ENCODE data around the gene BICRAL. TPM values are rescaled to one million over a fixed set of nuclear protein-coding genes. Genes with fewer than 3 reads are reported as not detected.

BICRAL gene
- total and polyA plus RNA-seq, 9 of the 15 experiments (the other 6 are each of a cell fraction or from before 2014, with no cell fraction given): 1.2 to 11.9 (median 5.6) TPM

DNA sequence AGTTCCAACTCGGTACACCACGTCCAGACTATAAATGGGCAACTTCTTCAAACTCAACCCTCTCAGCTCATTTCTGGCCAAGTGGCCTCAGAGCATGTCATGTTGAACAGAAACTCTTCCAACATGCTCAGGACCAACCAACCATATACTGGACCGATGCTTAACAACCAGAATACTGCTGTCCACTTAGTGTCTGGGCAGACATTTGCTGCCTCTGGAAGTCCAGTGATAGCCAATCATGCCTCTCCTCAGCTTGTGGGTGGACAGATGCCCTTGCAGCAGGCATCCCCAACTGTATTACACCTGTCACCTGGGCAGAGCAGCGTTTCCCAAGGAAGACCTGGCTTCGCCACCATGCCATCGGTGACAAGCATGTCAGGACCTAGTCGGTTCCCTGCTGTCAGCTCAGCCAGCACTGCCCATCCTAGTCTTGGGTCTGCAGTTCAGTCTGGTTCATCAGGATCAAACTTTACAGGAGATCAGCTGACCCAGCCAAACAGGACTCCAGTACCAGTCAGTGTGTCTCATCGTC, 47.8 kb downstream of the BICRAL start:
- H3K36me3 ChIP-seq (ENCODE audit: control insufficient read depth, insufficient read depth, low read length): peaks cover 27% of the 10 kb centered on the region; the same call in 2 of the 3 replicates
- in situ Hi-C loops (cut with MboI) (no loop called here), intact Hi-C loops (cut with micrococcal nuclease) (no loop called here)
- no peaks in the 10 kb centered on the region for H4K20me1 ChIP-seq (replicated peaks; ENCODE audit: control insufficient read depth, insufficient read depth, low read length)
- FAIRE-seq (no peak), ATAC-seq (no peak), DNase-seq (ENCODE audit: extremely low read depth in 1 of 4, low spot score in 3 of 4) (no peak)
- CTCF ChIA-PET (ENCODE audit: low intra/inter-chr PET ratio): no interaction called here
- no peaks in the 10 kb centered on the region for H3K9me1 ChIP-seq (ENCODE audit: control insufficient read depth, insufficient read depth, low read length)
- no peak overlapping the region for H3K4me3 ChIP-seq
- BruUV-seq (replicated peaks): no TSS peak
- H3K27me3 ChIP-seq (ENCODE audit: control insufficient read depth in 2 of 2, insufficient read depth in 2 of 2, low read length in 2 of 2): no peaks in the 10 kb centered on the region
- no peak overlapping the region for H2AFZ ChIP-seq (ENCODE audit: low read depth, low read length)
- H3K79me2 ChIP-seq (ENCODE audit: control insufficient read depth, insufficient read depth, low read length): no peaks in the 10 kb centered on the region
- H3K4me1 ChIP-seq (replicated peaks in 1 of 2; ENCODE audit: control insufficient read depth in 2 of 2, insufficient read depth in 2 of 2, low read length in 2 of 2): no peaks in the 10 kb centered on the region
- WGBS (ENCODE audit: insufficient coverage, low coverage, missing lambda C conversion rate): 86% methylated on average over 8 of the region's 8 CpGs
- no peaks in the 10 kb centered on the region for H3K9me3 ChIP-seq (replicated peaks; ENCODE audit: control insufficient read depth, insufficient read depth, low read depth, low read length)
- no peak overlapping the region for H3K27ac ChIP-seq (ENCODE audit: extremely low read depth, low read depth, low read length)
- POLR2A ChIA-PET: interaction anchor here (0.6 to 1.2 kb wide), 3 partner anchors 23 to 45 kb away, joined by 3 to 4 read pairs (median 3); no protein-coding TSS in a partner anchor
- no peak overlapping the region for H3K4me2 ChIP-seq (ENCODE audit: insufficient read depth, low read length)
- peak overlapping the region in 1 of 2 experiments; percentile 75; a peak in 1 of 4 replicates for H3K9ac ChIP-seq (ENCODE audit: insufficient read depth in 1 of 2, low read depth in 2 of 2, low read length in 2 of 2)
- TF ChIP-seq PHF8 (IDR thresholded peaks at IDR 0.05; ENCODE audit: borderline replicate concordance, low read length): no peak
- TF ChIP-seq NCOA1 (IDR thresholded peaks at IDR 0.05; ENCODE audit: low read depth): no peak
- TF ChIP-seq NCOR1 (IDR thresholded peaks at IDR 0.05): no peak
- TF ChIP-seq, protein P1, sequence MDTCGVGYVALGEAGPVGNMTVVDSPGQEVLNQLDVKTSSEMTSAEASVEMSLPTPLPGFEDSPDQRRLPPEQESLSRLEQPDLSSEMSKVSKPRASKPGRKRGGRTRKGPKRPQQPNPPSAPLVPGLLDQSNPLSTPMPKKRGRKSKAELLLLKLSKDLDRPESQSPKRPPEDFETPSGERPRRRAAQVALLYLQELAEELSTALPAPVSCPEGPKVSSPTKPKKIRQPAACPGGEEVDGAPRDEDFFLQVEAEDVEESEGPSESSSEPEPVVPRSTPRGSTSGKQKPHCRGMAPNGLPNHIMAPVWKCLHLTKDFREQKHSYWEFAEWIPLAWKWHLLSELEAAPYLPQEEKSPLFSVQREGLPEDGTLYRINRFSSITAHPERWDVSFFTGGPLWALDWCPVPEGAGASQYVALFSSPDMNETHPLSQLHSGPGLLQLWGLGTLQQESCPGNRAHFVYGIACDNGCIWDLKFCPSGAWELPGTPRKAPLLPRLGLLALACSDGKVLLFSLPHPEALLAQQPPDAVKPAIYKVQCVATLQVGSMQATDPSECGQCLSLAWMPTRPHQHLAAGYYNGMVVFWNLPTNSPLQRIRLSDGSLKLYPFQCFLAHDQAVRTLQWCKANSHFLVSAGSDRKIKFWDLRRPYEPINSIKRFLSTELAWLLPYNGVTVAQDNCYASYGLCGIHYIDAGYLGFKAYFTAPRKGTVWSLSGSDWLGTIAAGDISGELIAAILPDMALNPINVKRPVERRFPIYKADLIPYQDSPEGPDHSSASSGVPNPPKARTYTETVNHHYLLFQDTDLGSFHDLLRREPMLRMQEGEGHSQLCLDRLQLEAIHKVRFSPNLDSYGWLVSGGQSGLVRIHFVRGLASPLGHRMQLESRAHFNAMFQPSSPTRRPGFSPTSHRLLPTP (IDR thresholded peaks at IDR 0.05; ENCODE audit: borderline replicate concordance, extremely low read depth, insufficient read length): no peak
- no peak for TF ChIP-seq HNRNPLL (IDR thresholded peaks at IDR 0.05; ENCODE audit: low read depth, low read length, poor library complexity, severe bottlenecking)
- no peak for TF ChIP-seq ZNF324 (CRISPR knock-in tag; IDR thresholded peaks at IDR 0.05)
- TF ChIP-seq, protein P2, sequence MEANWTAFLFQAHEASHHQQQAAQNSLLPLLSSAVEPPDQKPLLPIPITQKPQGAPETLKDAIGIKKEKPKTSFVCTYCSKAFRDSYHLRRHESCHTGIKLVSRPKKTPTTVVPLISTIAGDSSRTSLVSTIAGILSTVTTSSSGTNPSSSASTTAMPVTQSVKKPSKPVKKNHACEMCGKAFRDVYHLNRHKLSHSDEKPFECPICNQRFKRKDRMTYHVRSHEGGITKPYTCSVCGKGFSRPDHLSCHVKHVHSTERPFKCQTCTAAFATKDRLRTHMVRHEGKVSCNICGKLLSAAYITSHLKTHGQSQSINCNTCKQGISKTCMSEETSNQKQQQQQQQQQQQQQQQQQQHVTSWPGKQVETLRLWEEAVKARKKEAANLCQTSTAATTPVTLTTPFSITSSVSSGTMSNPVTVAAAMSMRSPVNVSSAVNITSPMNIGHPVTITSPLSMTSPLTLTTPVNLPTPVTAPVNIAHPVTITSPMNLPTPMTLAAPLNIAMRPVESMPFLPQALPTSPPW (CRISPR knock-in tag; IDR thresholded peaks at IDR 0.05): no peak
- TF ChIP-seq, protein P3, sequence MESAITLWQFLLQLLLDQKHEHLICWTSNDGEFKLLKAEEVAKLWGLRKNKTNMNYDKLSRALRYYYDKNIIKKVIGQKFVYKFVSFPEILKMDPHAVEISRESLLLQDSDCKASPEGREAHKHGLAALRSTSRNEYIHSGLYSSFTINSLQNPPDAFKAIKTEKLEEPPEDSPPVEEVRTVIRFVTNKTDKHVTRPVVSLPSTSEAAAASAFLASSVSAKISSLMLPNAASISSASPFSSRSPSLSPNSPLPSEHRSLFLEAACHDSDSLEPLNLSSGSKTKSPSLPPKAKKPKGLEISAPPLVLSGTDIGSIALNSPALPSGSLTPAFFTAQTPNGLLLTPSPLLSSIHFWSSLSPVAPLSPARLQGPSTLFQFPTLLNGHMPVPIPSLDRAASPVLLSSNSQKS (CRISPR knock-in tag; IDR thresholded peaks at IDR 0.05): no peak
- TF ChIP-seq, protein P4, sequence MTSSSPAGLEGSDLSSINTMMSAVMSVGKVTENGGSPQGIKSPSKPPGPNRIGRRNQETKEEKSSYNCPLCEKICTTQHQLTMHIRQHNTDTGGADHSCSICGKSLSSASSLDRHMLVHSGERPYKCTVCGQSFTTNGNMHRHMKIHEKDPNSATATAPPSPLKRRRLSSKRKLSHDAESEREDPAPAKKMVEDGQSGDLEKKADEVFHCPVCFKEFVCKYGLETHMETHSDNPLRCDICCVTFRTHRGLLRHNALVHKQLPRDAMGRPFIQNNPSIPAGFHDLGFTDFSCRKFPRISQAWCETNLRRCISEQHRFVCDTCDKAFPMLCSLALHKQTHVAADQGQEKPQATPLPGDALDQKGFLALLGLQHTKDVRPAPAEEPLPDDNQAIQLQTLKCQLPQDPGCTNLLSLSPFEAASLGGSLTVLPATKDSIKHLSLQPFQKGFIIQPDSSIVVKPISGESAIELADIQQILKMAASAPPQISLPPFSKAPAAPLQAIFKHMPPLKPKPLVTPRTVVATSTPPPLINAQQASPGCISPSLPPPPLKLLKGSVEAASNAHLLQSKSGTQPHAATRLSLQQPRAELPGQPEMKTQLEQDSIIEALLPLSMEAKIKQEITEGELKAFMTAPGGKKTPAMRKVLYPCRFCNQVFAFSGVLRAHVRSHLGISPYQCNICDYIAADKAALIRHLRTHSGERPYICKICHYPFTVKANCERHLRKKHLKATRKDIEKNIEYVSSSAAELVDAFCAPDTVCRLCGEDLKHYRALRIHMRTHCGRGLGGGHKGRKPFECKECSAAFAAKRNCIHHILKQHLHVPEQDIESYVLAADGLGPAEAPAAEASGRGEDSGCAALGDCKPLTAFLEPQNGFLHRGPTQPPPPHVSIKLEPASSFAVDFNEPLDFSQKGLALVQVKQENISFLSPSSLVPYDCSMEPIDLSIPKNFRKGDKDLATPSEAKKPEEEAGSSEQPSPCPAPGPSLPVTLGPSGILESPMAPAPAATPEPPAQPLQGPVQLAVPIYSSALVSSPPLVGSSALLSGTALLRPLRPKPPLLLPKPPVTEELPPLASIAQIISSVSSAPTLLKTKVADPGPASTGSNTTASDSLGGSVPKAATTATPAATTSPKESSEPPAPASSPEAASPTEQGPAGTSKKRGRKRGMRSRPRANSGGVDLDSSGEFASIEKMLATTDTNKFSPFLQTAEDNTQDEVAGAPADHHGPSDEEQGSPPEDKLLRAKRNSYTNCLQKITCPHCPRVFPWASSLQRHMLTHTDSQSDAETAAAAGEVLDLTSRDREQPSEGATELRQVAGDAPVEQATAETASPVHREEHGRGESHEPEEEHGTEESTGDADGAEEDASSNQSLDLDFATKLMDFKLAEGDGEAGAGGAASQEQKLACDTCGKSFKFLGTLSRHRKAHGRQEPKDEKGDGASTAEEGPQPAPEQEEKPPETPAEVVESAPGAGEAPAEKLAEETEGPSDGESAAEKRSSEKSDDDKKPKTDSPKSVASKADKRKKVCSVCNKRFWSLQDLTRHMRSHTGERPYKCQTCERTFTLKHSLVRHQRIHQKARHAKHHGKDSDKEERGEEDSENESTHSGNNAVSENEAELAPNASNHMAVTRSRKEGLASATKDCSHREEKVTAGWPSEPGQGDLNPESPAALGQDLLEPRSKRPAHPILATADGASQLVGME (CRISPR knock-in tag; IDR thresholded peaks at IDR 0.05): no peak
- TF ChIP-seq SETDB1 (IDR thresholded peaks at IDR 0.05; ENCODE audit: low read length): no peak
- TF ChIP-seq ZNF274 (IDR thresholded peaks at IDR 0.05; ENCODE audit: borderline replicate concordance, low read depth, low read length): no peak

Data from K562 (cell line).